GM18520 (cell line): ENCODE data around the gene LTA4H.

Experiments
- ATAC-seq: cut with Tn5 transposase; IDR thresholded peaks from one replicate; pipeline ENCODE4 v1.9.1; 2021; ENCODE audit not compliant: unreplicated experiment

The LTA4H gene

DNA sequence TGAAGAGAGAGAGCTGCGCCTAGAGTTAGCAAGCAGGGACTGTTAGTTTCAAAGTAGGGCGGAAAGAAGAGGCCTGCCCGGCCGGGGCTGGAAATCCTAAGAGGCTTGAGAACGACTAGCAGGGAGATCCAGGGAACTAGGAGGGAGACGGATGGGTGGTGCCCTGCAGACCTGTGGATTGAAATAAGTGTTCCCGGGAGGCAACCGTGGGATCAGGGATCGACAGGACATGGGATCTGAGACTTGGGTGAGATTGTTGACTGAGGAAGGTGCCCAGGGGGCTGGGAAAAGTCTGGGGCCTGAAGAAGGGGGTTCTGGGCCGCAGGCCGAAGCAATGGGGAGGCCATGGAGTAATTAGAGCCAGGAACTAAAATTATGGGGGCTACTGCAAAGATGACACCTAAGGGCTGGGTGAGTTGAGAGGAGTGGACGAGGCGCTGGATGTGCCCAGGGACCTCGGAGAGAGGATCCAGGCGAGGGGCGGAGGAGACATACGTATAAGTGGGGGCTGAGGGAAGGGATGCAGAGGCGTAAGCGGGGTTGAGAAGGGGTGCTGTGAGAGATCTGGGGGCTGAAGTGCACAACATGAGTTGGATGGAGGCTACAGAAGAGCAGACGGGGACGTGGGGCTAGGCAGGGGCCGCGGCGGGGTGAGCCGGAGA lies 635 bp downstream of the LTA4H start:
- ATAC-seq, result no peak

DNA sequence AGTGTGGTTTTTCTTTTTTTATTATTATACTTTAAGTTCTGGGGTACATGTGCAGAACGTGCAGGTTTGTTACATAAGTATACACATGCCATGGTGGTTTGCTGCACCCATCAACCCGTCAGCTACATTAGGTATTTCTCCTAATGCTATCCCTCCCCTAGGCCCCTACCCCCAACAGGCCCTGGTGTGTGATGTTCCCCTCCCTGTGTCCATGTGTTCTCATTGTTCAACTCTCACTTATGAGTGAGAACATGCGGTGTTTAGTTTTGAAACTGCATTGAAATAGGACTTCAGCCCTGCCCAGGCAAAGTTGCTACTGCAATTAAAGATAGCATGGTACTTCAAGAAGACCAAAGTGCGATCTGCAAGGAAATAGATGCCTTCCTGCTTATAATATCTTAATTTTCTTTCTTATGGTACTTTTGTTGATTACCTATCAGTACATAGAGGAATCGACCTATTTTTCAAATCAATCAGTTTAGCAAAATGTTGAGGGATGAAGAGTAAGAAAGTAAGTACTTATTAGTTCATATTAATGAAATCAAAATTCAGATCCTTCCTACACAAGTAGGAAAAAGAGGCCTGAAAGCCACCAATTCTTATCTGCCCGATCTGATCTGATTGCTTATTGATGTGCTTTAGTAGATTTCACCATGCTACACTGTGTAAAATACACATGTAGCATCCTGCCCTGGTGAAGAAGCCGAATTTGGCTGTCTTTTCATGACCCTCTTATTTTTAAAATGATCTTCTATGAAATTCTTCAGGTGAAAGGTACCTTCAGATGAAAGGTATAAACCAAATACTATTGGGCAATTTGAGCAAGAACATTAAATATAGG lies 1.6 kb downstream of the LTA4H start:
- no peak for ATAC-seq

DNA sequence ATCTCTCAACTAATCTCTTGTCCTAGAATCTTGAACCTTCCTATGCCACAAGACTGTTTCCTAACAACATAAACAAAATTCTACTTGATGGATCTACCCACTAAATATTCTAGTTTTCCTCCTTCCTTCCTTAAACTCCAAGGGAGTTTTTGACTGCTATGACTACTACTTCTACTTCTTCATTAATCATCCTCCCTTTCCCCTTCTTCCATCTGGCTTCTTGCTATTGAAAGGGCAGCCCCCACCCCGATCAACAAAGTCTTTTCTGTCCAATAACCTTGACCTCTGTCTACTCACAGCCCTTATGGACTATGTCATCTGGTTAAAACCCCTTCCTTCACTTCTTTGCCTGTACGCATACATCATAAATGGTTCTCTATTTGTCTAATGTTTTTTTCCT lies 5.6 kb downstream of the LTA4H start:
- ATAC-seq, result no peak

DNA sequence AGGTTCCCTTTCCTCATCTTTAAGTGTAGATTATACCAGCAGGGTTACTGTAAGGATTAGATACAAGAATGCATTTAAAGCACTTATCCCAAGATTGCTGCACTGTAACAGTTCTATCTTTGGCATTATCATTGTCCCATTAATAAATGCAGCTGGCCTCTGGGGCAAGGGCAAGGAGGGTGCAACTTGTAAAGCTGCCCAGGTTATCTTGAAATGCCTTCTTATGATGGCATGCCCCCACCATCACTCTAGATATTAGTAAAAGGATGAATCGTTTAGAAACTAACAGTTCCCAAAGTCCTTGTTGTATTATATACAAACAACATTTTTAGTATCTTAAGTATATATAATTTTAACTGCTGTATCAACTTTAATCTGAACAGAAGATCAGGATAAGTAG lies 6.8 kb downstream of the LTA4H start:
- no peak for ATAC-seq

DNA sequence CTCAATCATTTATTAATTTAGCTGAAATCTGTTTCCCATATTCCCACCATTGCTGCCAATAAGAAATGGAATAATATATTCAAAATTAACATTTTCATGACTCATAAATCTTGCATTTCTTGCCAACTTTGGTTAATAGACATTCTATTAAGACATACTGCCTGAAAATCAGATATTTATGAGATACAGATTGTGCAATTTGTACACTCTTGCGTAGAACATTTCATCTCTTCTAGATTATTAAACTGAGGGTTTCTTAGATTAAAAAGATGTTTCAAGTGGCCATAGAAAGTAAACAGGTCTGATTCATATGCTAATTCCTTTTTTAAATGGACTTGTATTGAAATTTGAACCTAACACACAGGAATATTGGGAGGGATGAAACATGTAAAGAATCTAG lies 9.1 kb downstream of the LTA4H start:
- ATAC-seq, result no peak

DNA sequence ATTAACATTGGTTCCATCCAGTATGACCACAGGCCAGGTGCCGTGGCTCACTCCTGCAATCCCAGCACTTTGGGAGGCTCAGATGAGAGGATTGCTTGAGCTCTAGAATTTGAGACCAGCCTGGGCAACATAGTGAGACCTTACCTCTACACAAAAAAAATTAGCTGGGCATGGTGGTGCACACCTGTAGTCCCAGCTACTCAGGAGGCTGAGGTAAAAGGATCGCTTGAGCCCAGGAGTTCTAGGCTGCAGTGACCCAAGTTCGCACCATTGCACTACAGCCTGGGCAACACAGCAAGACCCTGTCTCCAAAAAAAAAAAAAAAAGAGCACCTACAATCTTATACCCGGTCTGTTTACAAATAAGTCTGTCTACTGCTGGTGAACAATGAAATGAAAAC lies 9.9 kb downstream of the LTA4H start:
- no peak for ATAC-seq

DNA sequence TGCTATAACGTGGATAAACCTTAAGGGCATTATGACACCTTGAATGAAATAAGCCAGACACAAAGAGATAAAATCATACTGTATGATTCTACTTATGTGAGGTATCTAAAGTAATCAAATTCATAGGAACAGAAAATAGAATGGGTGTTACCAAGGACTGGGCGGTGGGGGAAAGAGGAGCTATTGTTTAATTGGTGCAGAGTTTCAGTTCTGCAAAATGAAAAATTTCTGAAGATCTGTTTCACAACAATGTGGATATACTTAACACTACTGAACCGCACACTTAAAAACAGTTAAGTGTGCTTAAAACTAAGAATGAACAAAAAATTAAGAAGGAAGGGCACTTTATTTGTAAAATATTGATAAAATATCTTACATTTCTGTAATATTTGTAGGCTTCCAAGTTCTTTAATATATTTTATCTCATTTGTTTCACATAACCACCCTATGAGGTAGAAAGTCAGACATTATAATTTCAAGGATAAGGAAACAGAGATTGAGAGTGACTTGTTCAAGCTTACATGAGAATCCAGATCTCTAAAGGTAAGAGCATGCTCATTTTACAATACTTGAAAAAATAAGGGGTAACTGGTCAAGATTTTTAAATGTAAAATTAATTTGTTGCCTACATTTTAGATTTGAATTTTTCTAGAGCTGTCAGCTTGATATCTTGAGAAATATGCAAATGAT lies 14.9 kb downstream of the LTA4H start:
- peak; percentile 76 for ATAC-seq

DNA sequence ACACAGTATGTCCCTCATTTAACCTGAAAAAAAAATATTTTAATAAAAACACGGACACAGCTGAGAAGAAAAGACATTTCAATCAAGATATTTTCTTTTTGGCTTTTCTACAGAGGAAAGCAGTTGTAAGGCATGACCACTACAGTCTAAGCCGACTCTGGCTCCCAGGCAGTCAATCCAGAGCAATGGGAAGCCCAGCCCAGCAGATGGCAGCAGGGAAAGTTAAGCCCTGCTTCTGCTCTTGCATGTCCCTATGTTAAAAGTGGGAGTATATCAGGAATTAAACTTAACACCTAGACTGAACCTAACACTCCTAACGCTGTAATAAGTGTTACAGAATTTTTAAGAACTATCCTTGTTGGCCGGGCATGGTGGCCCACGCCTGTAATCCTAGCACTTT lies 19.7 kb downstream of the LTA4H start:
- no peak for ATAC-seq

DNA sequence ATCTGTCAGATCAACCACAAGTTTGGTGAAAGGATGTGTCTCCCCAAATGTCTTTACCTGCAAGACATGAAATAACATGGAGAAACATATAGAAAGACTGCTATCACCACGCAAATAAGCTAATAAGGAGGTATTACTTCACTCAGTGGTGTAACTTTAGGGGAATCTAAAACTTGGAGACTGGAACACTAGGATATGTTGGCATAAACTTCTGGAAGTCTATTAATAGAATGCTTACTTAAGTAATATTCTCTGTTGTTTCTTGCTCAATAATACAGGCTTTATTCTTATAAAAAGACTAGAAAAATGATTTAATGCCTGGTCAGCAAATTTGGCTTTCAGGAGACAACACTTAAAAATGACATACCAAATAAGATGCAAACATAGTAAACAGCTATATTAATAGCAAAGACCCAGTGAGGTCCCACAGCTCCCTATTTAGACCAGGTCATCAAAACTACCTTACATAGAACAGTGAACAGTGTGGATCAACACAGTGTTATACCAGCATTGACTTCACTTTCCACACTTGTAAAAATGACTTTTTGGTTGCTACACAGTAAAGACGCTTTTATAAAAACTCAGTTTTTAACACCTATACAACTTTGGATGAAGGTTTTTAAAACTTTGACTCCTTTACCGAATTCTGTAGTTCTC lies 20.3 kb downstream of the LTA4H start:
- no peak for ATAC-seq

DNA sequence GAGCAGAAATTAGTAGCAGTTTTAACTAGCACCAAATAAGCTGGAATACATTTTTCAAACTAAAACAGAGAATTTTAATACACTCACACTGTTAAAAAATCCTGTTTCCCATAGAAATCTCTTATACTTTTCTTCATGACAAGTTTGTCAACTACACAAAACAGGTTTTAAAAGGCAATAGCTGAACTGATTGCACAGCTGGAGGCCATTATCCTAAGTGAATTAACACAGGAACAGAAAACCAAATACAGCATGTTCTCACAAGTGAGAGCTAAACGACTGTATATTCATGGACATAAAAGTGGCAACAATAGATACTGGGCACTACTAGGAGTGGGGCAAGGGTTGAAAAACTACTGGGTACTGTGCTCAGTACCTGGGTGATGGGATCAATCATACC lies 27.7 kb downstream of the LTA4H start:
- no peak for ATAC-seq

DNA sequence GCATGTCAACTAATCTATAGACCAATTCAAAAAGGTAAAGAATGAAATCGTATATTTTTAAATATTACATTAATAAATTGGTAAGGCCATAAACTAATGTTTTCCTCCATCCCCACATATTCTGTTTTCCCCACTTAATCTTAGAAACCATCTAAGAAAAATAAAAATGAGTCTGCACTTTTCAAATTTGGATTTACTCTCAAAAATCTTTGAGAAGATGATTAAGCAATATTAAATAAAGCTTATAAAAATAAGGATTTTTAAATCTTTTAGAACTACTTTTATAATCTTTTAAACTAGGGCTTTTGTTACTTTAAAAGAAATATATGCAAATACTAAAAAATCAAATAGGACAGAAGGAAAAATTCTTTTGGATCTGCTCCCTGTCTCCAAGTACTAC lies 28.7 kb downstream of the LTA4H start:
- ATAC-seq, result no peak

DNA sequence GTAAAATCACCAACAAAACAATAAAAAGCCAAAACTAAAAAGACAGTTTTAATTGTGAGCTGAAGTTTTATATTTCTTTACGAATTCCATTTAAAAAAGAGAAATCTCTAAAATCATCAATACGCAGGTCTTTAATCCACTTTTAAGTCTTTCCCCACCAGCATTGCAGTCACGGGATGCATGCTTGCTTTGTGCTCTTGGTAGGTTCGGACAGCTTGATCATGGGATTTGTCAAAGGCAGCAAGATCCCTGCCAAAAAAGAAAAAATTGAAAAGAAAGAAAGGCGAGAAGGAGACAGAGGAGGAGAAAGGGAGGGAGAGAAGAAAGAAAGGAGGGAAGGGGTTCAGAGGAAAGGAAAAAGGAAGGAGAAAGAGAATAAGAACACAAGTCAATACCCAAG lies 34.5 kb downstream of the LTA4H start:
- no peak for ATAC-seq

DNA sequence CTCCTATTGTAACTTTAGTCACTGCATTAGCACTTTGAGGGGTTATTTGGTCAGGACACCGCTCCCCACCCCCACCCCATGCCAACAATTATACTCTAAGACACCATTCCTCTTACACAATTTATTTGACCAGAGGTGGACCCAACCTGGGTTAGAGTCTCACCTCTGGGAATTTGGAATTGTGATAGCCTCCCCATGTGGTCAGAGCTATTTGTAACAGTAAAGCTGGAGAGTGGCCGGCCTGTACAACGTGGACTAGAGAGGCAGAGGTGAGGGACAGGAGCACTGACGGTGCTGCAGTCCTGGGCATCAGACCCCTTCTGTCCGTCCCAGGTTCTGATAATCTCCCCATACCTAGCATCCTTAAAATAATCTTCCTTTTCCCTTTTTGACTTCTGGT lies 35.9 kb downstream of the LTA4H start:
- ATAC-seq, result no peak

DNA sequence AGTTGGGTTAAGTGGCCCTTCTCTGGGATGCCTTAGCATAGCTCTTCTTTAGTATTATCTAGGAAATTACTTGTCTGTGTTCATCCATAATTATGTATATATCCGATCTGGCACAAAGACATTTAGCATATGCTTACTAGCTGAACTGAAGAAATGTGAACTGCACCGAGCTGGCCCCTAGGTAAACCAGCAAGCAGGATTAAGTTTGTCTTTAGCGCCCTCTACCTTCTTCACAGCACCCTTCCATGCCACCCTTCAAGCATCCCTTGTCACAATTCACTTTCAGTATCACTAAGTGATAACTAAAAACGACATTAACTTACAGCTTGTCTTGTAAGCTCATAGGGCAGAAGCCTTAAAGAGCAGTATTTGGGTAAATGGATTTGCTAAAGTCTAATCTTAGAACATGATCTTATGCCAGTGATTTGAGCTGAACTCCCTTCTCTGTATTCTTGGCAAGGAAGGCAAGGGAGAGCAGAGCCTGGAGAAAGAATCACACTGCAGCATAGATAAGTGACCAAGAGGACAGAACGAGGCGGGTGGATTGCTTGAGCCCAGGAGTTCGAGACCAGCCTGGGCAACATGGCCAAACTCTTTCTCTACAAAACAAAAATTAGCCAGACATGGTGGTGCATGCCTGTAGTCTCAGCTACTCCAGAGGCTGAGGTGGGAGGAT lies 36.6 kb downstream of the LTA4H start:
- ATAC-seq, result peak; percentile 89

DNA sequence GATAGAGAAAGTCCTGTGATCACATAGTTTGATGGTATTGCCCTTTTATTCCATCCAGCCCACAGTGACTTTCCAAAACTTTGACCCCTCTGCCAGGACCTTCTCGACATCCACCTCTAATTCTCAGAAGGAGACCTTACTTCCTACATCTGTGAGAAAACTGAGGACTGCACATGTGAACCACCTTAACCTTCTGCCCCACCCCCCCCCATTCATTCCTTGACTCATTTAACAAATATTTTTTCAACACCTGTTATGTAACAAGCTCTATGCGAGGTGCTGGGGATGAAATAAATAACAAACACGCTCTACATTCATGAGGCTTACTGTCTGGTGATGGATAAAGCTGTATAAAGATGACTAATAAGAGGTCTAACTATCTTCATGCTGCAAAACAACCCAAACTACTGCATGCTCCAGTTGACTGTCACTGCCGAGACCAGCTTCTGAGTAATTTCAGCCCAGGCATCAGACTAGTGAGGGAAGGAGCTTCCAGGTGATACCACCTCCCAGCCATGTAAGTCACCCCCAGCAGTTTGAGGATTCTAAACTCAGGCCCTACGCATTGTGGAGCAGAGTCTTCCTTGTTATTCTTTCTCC lies 37.4 kb downstream of the LTA4H start:
- ATAC-seq, result no peak

DNA sequence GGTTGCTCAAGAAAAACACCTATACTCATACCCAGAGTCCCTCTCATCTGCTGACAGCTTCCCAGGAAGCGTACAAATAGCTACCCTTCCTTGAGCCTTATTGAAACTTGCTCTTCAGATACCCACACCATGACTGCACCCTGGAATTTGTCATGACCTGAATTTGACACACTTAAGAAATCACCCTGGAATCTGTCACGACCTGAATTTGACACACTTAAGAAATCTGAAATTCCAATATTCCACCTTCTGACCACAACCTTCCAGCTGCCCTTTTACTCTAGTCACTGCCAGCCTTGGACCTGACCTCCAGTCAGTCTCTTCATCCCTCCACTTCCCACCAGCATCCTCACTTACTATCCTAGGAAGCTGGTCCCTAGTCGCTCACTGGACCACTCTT lies 38.1 kb downstream of the LTA4H start:
- no peak for ATAC-seq

DNA sequence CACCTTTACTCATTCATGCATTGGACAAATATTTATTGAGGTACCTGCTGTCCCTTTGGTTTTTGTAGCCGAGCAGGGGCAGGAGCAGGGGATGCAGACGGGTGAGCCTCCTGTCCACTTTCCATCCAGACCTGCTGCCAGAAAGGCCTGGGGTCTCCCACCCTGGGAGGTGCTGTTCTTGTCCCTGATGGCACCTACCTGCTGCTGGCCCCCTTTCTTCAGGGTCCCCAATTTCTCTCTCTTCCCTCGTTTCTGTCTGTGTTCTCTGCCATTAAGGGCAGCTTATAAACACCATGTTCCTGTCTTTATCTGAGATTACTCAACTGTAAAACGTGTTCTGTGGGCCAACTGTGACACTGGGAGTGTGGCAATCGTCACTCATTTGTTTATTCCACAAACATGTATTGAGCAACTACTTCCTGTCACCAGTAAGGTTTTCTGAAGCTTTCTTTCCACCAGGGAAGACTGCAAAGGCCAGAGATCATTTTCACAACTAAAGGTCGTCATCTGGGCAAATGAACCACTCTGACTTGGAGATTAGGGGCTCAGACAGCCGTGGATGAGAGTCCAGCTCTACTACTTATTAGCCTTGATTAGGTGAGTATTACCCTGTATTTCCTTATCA lies 39.2 kb downstream of the LTA4H start, which contains the start of gene HAL:
TSS of gene HAL (minus strand) at position 311 of the 625 bp plus-strand sequence. CDS start 434 bp downstream, outside the sequence.
- ATAC-seq, result no peak

DNA sequence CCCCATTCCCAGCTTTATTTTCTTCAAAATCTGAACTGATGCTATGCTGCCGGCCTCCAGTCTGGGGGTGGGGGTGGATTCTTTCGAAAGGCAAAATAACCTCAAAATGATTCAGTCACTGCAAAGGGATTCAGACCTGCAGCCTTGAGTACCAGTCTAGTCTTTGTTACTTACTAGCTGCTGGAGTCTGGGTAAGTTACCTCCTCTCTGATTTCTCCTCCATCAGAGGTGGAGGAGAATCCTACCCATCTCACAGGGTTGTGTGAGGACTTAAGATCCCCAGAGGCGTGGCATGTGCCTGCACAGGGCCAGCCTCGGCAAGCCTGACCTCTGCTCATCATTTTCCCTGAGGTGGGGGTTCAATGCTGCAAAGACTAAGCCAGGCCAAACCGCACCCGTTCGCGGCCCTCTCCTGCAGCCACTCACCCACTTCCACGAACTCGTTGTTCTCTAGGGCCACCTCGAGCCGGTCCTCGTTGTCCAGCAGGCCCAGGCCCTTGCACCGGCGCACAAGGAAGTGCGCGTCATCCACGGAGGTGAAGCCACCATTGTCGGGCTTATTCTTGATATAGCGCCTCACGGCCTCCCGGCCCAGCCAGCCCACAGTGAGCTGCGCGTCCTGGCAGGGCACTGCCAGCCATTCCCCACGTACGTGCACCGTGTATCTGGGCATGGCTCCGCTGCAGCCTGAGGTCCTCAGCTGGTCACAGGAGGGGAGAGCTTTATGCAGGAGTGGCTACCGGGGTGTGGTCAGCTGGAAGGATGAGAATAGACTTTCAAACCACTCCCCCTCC lies 40.0 kb downstream of the LTA4H start:
- no peak for ATAC-seq

DNA sequence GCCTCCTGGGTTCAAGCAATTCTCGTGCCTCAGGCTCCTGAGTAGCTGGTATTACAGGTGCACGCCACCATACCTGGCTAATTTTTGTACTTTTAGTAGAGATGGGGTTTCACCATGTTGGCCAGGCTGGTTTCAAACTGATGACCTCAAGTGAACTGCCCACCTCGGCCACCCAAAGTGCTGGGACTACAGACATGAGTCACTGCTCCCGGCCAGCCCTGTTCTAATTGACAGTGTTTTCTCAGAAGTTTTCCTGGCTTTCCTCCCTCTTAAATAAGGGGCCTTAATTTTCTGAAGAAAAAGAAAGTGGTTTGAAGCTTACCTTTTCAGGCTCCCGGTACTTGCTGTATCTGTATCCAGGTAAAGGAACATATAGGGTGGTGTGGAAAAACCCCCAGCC lies 40.9 kb downstream of the LTA4H start:
- no peak for ATAC-seq
